ENCODE measurements around the gene DRD1. TPM values are rescaled to one million over a fixed set of nuclear protein-coding genes. Genes with fewer than 3 reads are reported as not detected.

The DRD1 gene
- total RNA-seq (not detected), total RNA-seq (0 to 3.0 (median 0) reads per million in 172 experiments)
- polyA plus RNA-seq (2013, experiment 1 of 2): not detected
- polyA plus RNA-seq (2013, experiment 2 of 2): not detected

DNA sequence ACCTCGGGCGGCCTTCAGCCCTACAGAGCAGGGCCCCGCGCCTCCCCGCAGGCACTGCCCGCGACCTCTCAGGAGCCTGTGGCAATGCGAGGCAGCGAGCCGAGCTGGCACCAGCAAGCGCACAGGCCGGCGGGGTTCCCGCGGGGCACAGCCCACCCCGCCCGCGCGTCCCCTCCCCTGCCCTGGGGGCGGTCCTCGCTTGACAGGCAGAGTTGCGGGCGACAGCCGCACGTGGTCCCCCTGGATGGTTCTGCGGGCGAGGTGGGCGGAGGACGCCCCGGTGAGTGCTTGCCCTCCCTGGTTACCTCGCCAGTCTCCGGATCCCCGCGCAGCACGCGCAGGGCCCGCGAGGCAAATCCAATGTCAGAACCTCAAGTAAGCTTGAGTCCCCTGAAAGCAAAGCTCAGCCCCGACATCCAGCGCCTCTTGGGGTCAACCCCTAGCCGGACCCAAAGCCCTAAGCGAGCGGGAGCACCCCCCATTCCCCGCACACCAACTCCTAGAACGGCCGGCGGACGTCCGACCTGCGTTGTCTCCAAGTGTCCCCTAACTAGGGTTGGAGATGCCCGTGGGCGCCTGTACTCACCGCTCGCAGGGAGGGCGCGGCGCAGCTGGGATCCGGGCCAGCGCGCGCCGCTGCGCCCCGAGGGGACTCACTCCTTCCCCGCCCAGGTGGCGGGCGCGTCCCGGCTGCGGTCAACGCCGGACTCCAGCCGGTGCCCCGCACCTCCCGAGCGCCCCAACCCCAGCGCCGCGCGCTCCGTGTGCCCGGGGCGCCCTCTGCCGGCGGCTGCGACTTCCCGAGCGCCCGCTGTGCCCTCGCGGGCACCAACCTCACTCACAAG lies at the start of gene DRD1:
TSS of gene DRD1 (minus strand) at position 123 of the 845 bp plus-strand sequence. CDS start 1,083 bp downstream, outside the sequence.
- no peak within 1 kb of the TSS for H3K4me3 ChIP-seq (ENCODE audit: low read length)

DNA sequence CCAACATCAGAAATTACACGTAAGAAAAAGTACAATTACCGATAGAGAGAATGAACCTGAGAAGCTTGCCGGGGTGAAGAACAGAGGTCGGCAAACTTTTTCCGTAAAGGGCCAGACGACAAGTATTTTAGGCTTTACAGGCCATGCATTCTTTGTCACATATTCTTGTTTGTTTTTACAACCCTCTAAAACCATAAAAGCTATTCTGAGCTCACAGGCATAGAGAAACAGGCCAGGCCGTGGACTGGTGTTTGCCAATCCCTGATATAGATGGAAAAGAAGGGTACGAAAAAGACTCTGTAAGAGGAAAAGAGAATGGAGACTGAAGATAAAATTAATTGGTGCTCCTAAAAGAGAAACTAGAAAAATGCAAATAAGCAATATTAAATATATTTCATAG lies 49.7 kb upstream of the DRD1 start:
- peaks cover 41% of the 10 kb centered on the region for H3K4me1 Mint-ChIP-seq (ENCODE audit: low read depth)
- H3K4me3 ChIP-seq (ENCODE audit: low read length): no peak overlapping the region
- no peaks in the 10 kb centered on the region for H3K27me3 Mint-ChIP-seq
- peak overlapping the region; percentile 27 for H3K27ac Mint-ChIP-seq
- H3K9me3 ChIP-seq (ENCODE audit: control insufficient read depth in 1 of 2, insufficient read depth in 1 of 2, low read length in 2 of 2): no peaks in the 10 kb centered on the region
- TF ChIP-seq, protein P1, sequence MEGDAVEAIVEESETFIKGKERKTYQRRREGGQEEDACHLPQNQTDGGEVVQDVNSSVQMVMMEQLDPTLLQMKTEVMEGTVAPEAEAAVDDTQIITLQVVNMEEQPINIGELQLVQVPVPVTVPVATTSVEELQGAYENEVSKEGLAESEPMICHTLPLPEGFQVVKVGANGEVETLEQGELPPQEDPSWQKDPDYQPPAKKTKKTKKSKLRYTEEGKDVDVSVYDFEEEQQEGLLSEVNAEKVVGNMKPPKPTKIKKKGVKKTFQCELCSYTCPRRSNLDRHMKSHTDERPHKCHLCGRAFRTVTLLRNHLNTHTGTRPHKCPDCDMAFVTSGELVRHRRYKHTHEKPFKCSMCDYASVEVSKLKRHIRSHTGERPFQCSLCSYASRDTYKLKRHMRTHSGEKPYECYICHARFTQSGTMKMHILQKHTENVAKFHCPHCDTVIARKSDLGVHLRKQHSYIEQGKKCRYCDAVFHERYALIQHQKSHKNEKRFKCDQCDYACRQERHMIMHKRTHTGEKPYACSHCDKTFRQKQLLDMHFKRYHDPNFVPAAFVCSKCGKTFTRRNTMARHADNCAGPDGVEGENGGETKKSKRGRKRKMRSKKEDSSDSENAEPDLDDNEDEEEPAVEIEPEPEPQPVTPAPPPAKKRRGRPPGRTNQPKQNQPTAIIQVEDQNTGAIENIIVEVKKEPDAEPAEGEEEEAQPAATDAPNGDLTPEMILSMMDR (IDR thresholded peaks at IDR 0.05): no peak
- H3K9me3 Mint-ChIP-seq: no peaks in the 10 kb centered on the region
- H3K4me1 ChIP-seq (ENCODE audit: insufficient read depth, low read length): peaks cover 11% of the 10 kb centered on the region
- no peak for ATAC-seq (ENCODE audit: poor library complexity)
- ChIA-PET CTCF (no interaction called here), POLR2A (no interaction called here)
- peaks cover 78% of the 10 kb centered on the region for H3K36me3 ChIP-seq (ENCODE audit: insufficient read depth, low read length)
- no peaks in the 10 kb centered on the region for H3K27me3 ChIP-seq (ENCODE audit: control insufficient read depth in 1 of 2, insufficient read depth in 2 of 2, low read length in 2 of 2)
- no peak overlapping the region for H3K27ac ChIP-seq (ENCODE audit: low read depth in 1 of 2, low read length in 2 of 2)
- no peak overlapping the region for H3K4me3 Mint-ChIP-seq
- no peak for DNase-seq
- intact Hi-C loops (cut with DNase I, micrococcal nuclease): no loop called here
- H3K36me3 Mint-ChIP-seq (ENCODE audit: low read depth): peaks cover 84% of the 10 kb centered on the region

More for the DNA sequence above, at the start of gene DRD1:
- H3K4me3 Mint-ChIP-seq: peak within 1 kb of the TSS; percentile 63
- peak in 13 of 14 experiments; percentile 7 to 69 (median 41) for DNase-seq
- peak; percentile 41 for ATAC-seq (ENCODE audit: poor library complexity)
- CTCF ChIA-PET: interaction anchor here (1.3 kb wide), 1 partner anchor 46 kb away, joined by 3 read pairs; no protein-coding TSS in a partner anchor
- TF ChIP-seq, protein P1 (IDR thresholded peaks at IDR 0.05): peak; percentile 45
- no peak within 1 kb of the TSS for H3K27ac Mint-ChIP-seq
- Histone ChIP-seq H3K4me1 (ENCODE audit: insufficient read depth, low read length) (peaks cover 13% of the 10 kb centered on the region), H3K27me3 (ENCODE audit: control insufficient read depth in 1 of 2, insufficient read depth in 2 of 2, low read length in 2 of 2) (peaks cover 40 to 55% of the 10 kb centered on the region in 2 experiments), H3K9me3 (ENCODE audit: control insufficient read depth in 1 of 2, insufficient read depth in 1 of 2, low read length in 2 of 2) (peaks cover 0 to 10% of the 10 kb centered on the region in 2 experiments), H3K27ac (ENCODE audit: low read depth in 1 of 2, low read length in 2 of 2) (no peak within 1 kb of the TSS), H3K36me3 (ENCODE audit: insufficient read depth, low read length) (no peaks in the 10 kb centered on the region)
- H3K27me3 Mint-ChIP-seq: peaks cover 75% of the 10 kb centered on the region
- POLR2A ChIA-PET: no interaction called here
- no peaks in the 10 kb centered on the region for H3K36me3 Mint-ChIP-seq (ENCODE audit: low read depth)
- no peaks in the 10 kb centered on the region for H3K9me3 Mint-ChIP-seq
- intact Hi-C loops (cut with DNase I, micrococcal nuclease): loop anchor here in 1 of 2 experiments (2.0 kb wide), 1 partner anchor 493 kb away; no protein-coding TSS in a partner anchor
- H3K4me1 Mint-ChIP-seq (ENCODE audit: low read depth): peaks cover 5% of the 10 kb centered on the region

DNA sequence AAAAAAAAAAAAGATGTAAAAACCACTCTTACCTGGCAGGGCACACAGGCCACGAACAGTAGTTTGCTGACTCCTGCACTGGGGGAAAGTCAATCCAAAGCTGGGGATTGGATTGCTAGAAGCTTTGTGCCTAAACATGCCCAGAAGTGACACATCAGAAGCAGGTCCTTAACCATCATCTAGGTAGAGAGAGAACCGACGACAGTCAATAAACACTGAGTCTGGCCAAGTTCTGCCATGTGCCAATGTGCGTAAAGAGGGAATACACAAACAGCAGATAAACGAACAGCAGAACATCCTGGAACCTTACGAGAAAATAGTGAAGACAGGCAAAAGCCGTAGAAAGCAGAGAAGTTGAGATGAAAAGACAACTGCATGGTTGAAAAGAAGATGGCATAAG lies 49.3 kb upstream of the DRD1 start:
- POLR2A ChIA-PET: no interaction called here
- H3K4me1 ChIP-seq (ENCODE audit: insufficient read depth, low read length): peaks cover 16% of the 10 kb centered on the region
- CTCF ChIA-PET: no interaction called here
- peaks cover 80% of the 10 kb centered on the region for H3K36me3 ChIP-seq (ENCODE audit: insufficient read depth, low read length)
- no peak overlapping the region for H3K4me3 Mint-ChIP-seq
- no peaks in the 10 kb centered on the region for H3K27me3 Mint-ChIP-seq
- DNase-seq: no peak
- H3K4me1 Mint-ChIP-seq (ENCODE audit: low read depth): peaks cover 46% of the 10 kb centered on the region
- H3K27ac Mint-ChIP-seq: peak overlapping the region; percentile 27
- no peaks in the 10 kb centered on the region for H3K9me3 ChIP-seq (ENCODE audit: control insufficient read depth in 1 of 2, insufficient read depth in 1 of 2, low read length in 2 of 2)
- H3K4me3 ChIP-seq (ENCODE audit: low read length): no peak overlapping the region
- no peaks in the 10 kb centered on the region for H3K27me3 ChIP-seq (ENCODE audit: control insufficient read depth in 1 of 2, insufficient read depth in 2 of 2, low read length in 2 of 2)
- intact Hi-C loops (cut with DNase I, micrococcal nuclease): no loop called here
- TF ChIP-seq, protein P1 (IDR thresholded peaks at IDR 0.05): no peak
- H3K36me3 Mint-ChIP-seq (ENCODE audit: low read depth): peaks cover 84% of the 10 kb centered on the region
- no peaks in the 10 kb centered on the region for H3K9me3 Mint-ChIP-seq
- ATAC-seq (ENCODE audit: poor library complexity): no peak
- H3K27ac ChIP-seq (ENCODE audit: low read depth in 1 of 2, low read length in 2 of 2): no peak overlapping the region
